Activated T-cell treated with anti-CD3 and anti-CD28 coated beads for 1 hour (primary cell): ENCODE data around the gene HNRNPLL.
"Not testable (repeated sequence)": the region's sequence is repeated elsewhere in the genome, so short reads cannot be mapped to it uniquely, and the experiment has no call there.

Source experiments
- DNase-seq: peaks from one replicate; pipeline ENCODE4 v3.0.0-alpha.2; 2020; ENCODE audit warnings: low read depth

HNRNPLL gene

DNA sequence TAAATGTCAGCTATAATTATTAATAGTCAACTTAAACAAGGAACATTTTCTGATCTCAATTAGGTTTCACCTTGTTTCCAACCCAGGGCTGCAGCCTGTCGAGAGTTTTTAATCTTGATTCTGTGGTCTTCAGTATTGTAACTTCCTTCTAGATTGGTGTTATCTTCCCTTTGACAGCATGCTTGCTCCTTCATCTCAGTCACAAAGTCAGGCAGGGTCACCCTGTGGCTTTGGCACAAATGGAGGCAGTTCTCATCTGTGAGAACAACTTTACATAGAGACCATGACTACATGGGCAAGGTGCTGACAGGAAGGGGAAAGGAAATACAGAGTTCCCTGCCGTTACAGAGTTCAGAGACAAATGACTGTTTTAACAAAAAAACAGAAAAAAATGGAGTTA lies 50.5 kb downstream of the HNRNPLL start:
- DNase-seq = no peak

GRCh38 chr2:38551746-38552145 lies 51.0 kb downstream of the HNRNPLL start:
- DNase-seq = no peak

GRCh38 chr2:38551171-38551570 lies 51.6 kb downstream of the HNRNPLL start:
- no peak for DNase-seq

DNA sequence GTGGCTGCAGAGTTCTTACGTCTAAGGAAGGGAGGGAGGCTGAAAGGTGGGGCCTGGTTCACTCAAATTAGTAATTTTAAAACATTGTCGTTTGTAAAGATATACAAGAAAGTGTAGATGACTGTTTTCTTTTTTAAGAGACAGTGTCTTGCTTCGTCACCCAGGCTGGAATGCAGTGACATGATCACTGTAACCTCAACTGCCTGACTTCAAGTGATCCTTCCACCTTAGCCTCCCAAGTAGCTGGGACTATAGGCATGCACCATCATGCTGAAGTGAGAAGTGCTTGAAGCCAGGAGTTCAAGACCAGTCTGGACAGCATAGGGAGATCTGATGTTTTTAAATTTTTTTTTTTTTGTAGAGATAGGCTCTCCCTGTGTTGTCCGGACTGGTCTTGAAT lies 52.9 kb downstream of the HNRNPLL start:
- no peak for DNase-seq

- no peak for DNase-seq
These were observed 53.5 kb downstream of the HNRNPLL start for GRCh38 chr2:38549071-38549704.

GRCh38 chr2:38547791-38548190 lies 54.9 kb downstream of the HNRNPLL start:
- no peak for DNase-seq

DNA sequence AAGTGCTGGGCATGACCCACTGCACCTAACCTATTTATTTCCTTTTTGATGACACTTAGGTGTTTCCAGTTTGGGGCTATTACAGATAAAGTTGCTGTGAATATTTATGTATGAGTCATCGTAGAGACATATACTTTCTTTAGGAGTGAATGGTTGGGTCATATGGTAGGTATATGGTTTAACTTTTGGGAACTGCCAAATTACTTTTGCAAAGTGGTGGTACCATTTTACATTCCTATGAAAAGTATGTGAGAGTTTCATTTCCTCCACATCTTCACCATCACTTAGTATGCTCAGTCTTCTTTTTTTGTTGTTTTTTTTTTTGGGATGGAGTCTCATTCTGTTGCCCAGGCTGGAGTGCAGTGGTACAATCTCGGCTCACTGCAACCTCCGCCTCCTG lies 56.1 kb downstream of the HNRNPLL start:
- DNase-seq = no peak

- no peak for DNase-seq
These were observed 56.7 kb downstream of the HNRNPLL start for GRCh38 chr2:38546064-38546463.

GRCh38 chr2:38542248-38542631 lies 60.5 kb downstream of the HNRNPLL start:
- not testable (repeated sequence) for DNase-seq

DNA sequence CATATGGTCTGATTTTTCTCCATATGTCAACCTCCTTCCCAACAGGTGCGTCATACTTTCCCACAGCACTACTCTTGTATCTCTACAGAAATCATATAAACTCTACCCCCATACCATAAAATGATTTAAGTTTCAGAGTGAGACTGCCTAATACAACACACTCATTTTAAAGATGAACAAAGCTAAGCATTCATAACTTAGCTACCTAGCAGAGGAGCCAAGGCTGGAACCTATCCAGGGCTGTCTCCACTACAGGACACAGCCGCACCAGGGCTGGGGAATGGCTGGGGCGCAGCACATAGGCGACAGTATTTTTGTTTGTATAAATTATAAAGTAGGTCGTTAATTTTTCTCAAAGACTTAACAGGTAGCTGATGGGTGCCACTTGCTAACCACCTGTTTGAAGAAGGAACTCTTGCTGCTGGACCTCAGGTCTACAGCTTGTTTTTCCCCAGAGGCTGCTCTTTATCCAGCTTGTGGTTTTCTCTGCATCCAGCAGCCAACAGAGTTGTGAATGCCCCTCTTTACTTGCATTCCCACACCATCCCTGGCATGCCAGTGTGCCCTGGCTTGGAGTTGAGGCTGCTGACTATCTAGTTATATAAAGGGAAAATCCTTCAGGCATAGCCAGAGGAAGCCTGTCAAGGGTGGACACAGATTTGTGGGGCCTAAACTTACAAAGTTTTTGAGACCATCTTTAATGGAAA lies 62.0 kb downstream of the HNRNPLL start:
- DNase-seq = no peak

DNA sequence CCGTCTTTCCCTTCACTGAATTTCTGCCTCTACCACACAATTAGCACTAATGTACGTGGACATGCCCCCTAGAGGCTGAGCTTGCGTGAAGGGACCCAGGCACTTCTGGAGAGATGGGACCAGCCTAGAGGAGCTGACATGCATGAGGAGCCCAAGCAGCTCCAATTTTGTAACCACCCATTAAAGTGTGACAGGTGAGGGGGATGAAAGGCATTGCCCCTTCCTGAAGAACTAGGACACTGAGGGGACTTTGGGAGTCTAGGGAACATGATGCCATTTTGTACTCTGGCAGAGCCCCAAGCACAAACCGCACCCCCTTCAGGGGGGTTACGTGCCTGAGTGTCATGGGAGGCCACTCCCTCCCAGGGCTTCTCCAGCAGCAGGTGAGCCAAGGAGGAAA lies 63.6 kb downstream of the HNRNPLL start:
- DNase-seq = no peak

- no peak for DNase-seq
These were observed 64.7 kb downstream of the HNRNPLL start for GRCh38 chr2:38537937-38538525.

- DNase-seq = not testable (repeated sequence)
These were observed 65.4 kb downstream of the HNRNPLL start for GRCh38 chr2:38537296-38537695.

DNA sequence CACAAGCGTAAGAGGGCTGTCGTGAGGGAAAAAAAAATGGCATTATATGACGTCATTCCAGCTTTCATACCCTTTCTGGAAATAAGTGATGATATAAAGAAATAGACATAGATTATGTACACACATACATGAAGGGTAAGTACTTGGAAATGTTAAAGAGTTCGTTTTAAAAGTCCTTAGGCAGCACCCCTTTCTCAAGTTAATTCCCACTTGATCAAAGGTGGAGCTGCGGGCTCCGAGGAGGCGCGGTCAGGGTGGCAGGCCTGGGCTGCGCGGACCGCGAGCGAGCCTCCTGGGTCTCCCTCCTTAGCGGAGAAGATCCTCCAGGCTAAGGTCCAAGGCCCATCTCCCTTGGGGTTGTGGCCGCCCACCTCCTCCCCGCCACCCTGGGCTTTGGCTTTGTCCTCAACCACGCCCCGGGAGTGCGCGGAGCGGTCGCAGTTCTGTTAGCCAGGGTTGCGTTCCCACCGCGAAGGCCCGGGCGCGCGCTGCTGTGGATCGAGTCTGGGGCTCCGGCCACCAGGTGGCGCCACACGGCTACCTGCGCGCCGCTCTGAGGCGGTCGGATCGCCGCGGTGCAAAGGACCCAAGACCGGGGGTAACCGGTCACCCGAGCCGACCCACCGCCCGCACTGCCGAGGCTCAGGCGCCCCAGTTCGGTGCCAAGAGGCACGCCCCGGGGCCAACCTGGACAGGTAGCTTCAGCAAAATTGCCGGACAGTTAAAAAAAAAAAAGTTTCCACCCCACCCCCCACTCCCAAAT lies 66.8 kb downstream of the HNRNPLL start:
- DNase-seq = peak; percentile 79

DNA sequence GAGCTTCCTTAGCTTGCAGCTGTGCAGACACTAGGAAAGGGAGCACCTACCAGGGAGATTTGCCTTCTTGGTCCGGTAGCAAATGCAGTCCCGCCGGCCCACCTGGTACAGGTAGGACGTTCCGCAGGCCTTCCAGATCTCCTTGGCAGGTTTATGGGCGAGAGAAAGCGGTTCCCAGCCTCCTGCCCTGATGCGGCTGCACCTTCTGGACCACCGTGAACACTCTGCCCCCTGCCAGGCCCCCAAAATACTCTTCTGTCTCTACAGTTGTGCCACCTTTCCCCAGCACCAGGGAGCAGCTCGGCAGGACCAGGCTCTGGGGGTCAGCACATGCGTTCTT lies 67.4 kb downstream of the HNRNPLL start:
- no peak for DNase-seq

DNA sequence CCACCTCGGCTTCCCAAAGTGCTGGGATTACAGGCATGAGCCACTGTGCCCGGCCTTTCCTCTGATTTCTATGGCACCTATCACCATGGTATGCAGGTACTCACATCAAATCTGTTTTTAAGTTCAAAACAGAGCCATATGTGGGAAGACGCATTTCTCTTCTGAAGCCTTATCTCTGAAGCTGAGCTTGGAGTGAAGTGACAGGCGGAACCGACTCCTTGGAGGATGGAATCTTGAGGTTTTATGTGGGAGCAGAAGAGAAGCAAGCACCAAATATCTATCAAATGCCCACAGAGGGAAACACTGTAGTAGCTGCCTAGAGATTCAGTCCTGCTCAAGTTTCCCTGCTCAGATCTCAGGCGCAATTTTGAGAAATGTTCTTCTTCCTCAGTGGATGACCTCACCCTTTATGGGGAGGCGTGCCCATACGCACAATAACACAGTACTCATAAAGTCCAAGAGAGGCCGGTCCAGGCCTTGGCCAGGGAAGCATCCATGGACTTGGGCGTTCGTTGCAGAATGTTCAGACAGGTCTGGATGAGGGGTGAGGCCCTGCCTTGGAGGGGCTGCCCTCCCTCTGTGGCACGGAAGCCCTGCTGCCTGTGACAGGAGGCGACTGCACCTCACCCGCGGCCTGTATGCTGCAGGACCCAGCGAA lies 67.9 kb downstream of the HNRNPLL start:
- DNase-seq = no peak

GRCh38 chr2:38533757-38534545 lies 68.8 kb downstream of the HNRNPLL start:
- DNase-seq = no peak

GRCh38 chr2:38533180-38533579 lies 69.5 kb downstream of the HNRNPLL start:
- DNase-seq = no peak

DNA sequence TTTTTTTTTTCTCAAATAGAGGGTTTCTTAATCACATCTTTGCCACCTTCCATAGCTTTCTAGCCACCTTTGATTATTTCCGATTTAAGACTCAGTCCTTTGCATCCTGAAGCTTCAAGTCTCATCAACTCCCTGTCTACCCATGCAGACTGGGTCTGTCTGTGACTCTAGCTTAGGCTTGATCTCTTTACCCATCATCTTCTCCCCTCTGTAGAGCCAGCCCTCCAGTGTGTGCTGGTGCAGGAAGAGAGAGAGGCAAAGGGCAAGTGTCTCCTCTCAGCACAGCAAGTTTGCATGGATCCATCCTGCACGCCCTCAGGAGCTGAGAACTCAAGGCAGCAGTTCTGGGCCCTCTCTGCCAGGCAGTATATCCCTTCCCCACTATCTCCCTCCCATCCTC lies 70.4 kb downstream of the HNRNPLL start:
- DNase-seq = no peak

DNA sequence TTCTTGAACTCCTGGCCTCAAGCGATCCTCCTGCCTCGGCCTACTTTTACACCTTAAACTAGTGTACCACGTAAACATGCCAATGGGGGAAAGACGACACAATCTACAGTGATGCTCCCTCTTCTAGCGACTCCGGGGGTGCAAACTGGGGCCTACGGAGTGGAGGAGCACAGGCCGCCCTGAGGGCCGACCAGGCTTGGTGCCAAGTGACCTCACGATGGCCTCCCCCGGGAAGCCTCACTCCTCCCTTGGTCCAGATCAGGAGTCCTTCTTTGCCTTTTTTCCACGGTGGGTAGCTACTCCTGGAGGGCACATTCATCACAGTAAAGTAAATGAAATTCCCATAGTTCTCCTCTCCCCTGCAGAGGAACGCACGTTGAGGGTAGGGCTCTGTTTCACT lies 73.5 kb downstream of the HNRNPLL start:
- DNase-seq = no peak

GRCh38 chr2:38528534-38528933 lies 74.2 kb downstream of the HNRNPLL start:
- DNase-seq = no peak

- DNase-seq = no peak
These were observed 74.7 kb downstream of the HNRNPLL start for GRCh38 chr2:38528008-38528442.
